Epithelial cell of esophagus (primary cell): Measurements from ENCODE around the gene ADGRF1.

Experiments
- DNase-seq: peaks from one replicate; pipeline ENCODE4 v3.0.0; 2010; ENCODE audit warnings: low read depth
- H3K4me3 ChIP-seq: 2 replicates; pipeline ENCODE4 v1.5.1; 2011; ENCODE audit warnings: mild to moderate bottlenecking, low read length, control low read depth
- CTCF ChIP-seq: IDR thresholded peaks from 2 replicates; pipeline ENCODE4 v1.5.1; 2011; ENCODE audit warnings: low read depth, mild to moderate bottlenecking, low read length, control low read depth, inconsistent platforms; ENCODE audit not compliant: insufficient read depth; ENCODE audit errors: missing control alignments

ADGRF1 gene

GRCh38 chr6:47047479-47048407, 5.6 kb upstream of the ADGRF1 start:
- no peak overlapping the region for H3K4me3 ChIP-seq
- peak; percentile 89 for TF ChIP-seq CTCF
- DNase-seq, result peak; percentile 86

DNA sequence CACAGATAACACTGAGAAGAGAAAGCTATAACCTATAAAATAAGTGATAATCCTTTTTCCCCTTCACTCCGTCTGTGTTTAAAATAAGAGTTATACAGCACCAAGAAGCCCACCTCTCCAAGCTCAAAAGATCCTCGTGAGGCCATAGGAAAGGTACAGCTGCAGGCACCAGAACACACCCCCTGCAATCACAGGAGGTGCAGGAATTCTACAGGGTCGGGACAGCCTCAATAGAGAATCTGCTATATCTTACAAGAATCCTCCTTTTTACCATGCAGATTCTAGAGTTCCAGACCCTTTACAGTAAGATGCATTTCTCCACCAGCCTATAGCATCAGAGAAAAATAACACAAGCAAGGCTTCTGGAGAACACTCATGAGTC, 5.0 kb upstream of the ADGRF1 start:
- DNase-seq, result no peak
- no peak for TF ChIP-seq CTCF
- no peak overlapping the region for H3K4me3 ChIP-seq

DNA sequence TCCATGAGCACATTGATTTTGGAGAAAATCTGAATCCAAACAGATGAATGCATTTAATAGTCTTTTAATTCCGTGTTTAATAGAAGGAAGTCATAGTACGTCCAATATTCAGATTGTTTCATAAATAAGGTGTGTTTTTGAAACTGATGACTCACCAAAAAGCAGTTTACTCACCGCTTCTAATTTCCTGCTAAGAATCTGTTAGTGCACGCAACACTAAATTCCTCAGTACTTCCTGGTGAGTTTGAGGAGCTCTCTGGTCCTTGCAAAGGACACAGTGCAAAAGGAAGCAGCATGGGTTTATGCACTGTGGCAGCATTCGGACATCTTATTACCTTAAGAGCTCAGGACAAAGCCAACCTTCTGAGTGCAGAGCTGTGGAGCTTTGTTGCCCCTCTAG, 2.3 kb upstream of the ADGRF1 start:
- peak; percentile 93 for DNase-seq
- no peak overlapping the region for H3K4me3 ChIP-seq
- TF ChIP-seq CTCF, result no peak

DNA sequence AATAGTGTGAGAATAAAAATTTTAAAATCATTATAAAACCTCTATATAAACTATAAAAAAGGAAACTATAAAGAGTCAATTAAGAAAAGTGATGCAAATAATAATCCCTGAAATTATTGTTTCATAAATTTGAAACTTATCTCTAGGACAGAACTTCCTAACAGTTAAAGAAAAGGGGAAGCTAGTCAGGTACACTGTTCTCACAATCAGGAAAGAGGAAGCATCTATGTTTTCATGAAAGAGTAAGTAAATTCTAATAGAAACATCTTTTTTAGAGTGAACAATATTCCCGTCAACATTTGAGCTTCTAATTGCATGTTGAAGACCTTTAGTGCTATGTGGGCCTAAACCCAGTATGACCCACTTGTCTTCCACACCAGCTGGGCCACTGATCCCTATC, 1.2 kb upstream of the ADGRF1 start:
- no peak for DNase-seq
- no peak for TF ChIP-seq CTCF
- no peak overlapping the region for H3K4me3 ChIP-seq

DNA sequence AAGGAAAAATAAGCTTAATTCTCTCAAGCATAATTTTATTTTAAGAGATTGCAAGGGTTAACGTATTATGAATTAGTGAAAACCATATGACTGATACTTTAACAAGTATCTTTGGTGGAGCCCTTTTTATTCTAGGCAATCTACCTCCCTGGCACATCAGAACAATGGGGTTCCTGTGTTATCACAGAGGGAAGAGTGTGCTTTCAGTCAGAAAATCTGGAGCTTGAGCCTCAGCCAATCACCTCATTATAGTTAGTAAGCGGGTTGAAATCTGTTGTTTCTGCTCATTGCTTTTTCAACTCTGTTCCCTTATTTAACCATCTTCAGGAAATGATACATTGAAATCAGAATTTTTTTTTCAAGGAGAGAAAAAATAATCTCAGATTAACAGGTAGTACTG, 391 bp downstream of the ADGRF1 start:
- no peak for DNase-seq
- H3K4me3 ChIP-seq, result peak overlapping the region; percentile 55
- TF ChIP-seq CTCF, result no peak

DNA sequence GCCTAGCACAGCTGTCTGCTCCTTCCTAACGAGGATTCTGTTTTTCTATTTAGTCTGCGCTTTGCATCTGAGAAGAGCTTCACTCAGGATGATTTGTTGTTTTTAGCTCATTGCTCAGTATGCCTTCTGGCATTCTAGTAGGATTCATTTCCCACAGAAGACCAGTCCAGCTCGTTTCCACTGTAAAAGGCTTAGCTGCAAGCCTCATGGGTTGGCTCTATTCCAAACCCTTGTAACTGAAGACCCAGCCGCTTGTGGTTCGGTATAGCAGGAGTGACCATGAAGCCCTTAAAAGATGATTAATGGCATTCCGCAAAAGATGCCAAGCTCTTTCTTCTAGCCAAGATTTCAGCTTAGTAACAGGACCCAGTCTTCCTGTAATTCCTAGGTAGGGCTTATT, 7.2 kb downstream of the ADGRF1 start:
- DNase-seq, result peak; percentile 100
- TF ChIP-seq CTCF, result no peak
- peak overlapping the region; percentile 21 for H3K4me3 ChIP-seq

GRCh38 chr6:47034421-47034820, 7.7 kb downstream of the ADGRF1 start:
- DNase-seq, result peak; percentile 42
- TF ChIP-seq CTCF, result no peak
- peak overlapping the region; percentile 21 for H3K4me3 ChIP-seq
